Endothelial cell of umbilical vein (primary cell): ENCODE results near the gene NPVF. TPM values are rescaled to one million over a fixed set of nuclear protein-coding genes. Genes with fewer than 3 reads are reported as not detected.

Experiments
- BruUV-seq: library from RNA; stranded (reverse); fragments of 400-500 nt; replicated peaks from 2 replicates; lab custom pipeline; 2021; lab: Mats Ljungman, UMichigan
- CTCF ChIA-PET: fragments of 300-600, 350-600 bp; sonication (Branson Sonifier 250); formaldehyde crosslinking; loops from one replicate; lab custom pipeline; 2021; ENCODE audit warnings: antibody characterized with exemption, inconsistent platforms; lab: Charles Lee
- POLR2A ChIA-PET: fragments of 300-600, 350-600 bp; sonication (Branson Sonifier 250); formaldehyde crosslinking; loops from one replicate; lab custom pipeline; 2021; ENCODE audit warnings: antibody characterized with exemption, inconsistent platforms; lab: Charles Lee
- DNase-seq: peaks from one replicate; pipeline ENCODE4 v3.0.0-alpha.2; 2011; ENCODE audit warnings: low read depth, low spot score
- FAIRE-seq: peaks from 2 replicates; lab custom pipeline; 2011; peaks lifted over from hg19 to GRCh38; lab: Jason Lieb, UNC
- H2AFZ ChIP-seq: 2 replicates; pipeline ENCODE4 v1.6.0; 2012; ENCODE audit warnings: low read depth, low read length, control low read depth, inconsistent platforms
- H3K27ac ChIP-seq: 2 replicates; pipeline ENCODE4 v1.5.1; 2011; ENCODE audit warnings: low read depth, mild to moderate bottlenecking, control low read depth, low read length, moderate library complexity; ENCODE audit not compliant: insufficient read depth
- H3K27me3 ChIP-seq, 2 experiments: 2 replicates each; pipeline versions ENCODE4 v1.6.0 to v1.6.1; 2011; ENCODE audit warnings: low read length in 2 of 2, mixed read lengths in 1 of 2; ENCODE audit not compliant: control insufficient read depth in 2 of 2, insufficient read depth in 2 of 2
- H3K36me3 ChIP-seq, 2 experiments: 2 replicates in 1 of 2; 3 replicates in 1 of 2; pipeline ENCODE4 v1.5.1; 2011; ENCODE audit warnings: low read length in 2 of 2, mild to moderate bottlenecking in 1 of 2, moderate library complexity in 1 of 2; ENCODE audit not compliant: control insufficient read depth in 2 of 2, insufficient read depth in 2 of 2; ENCODE audit errors: extremely low read depth in 1 of 2
- H3K4me1 ChIP-seq: 3 replicates; pipeline ENCODE4 v1.5.1; 2011; ENCODE audit warnings: mild to moderate bottlenecking, low read length; ENCODE audit not compliant: control insufficient read depth, insufficient read depth; ENCODE audit errors: extremely low read depth
- H3K4me2 ChIP-seq: 2 replicates; pipeline ENCODE4 v1.6.1; 2011; ENCODE audit warnings: low read length, control low read depth, mixed read lengths; ENCODE audit not compliant: insufficient read depth
- H3K4me3 ChIP-seq, 3 experiments: fragments of 200-600 bp in 1 of 3; sonication (generic), shearing (Covaris generic) in 1 of 3; replicated peaks in 1 of 3; 2 replicates each; pipeline ENCODE4 v1.5.1; 2011 to 2016; ENCODE audit warnings: control low read depth in 3 of 3, low read length in 3 of 3, mild to moderate bottlenecking in 2 of 3, inconsistent platforms in 1 of 3, low read depth in 1 of 3, moderate library complexity in 1 of 3; ENCODE audit not compliant: insufficient read depth in 1 of 3
- H3K79me2 ChIP-seq: 2 replicates; pipeline ENCODE4 v1.6.0; 2012; ENCODE audit warnings: low read length, inconsistent platforms; ENCODE audit not compliant: control insufficient read depth, insufficient read depth
- H3K9ac ChIP-seq: replicated peaks from 2 replicates; pipeline ENCODE3; 2011; ENCODE audit warnings: low read length, control low read depth; ENCODE audit not compliant: insufficient read depth; ENCODE audit errors: extremely low read depth
- H3K9me1 ChIP-seq: replicated peaks from 3 replicates; pipeline ENCODE4 v1.6.0; 2011; ENCODE audit warnings: mild to moderate bottlenecking, low read length; ENCODE audit not compliant: control insufficient read depth, insufficient read depth; ENCODE audit errors: extremely low read depth
- H3K9me3 ChIP-seq: replicated peaks from 2 replicates; pipeline ENCODE4 v1.5.1; 2012; ENCODE audit warnings: low read length, inconsistent platforms; ENCODE audit not compliant: control insufficient read depth, insufficient read depth
- H4K20me1 ChIP-seq: replicated peaks from 2 replicates; pipeline ENCODE3; 2011; ENCODE audit warnings: mild to moderate bottlenecking, low read length; ENCODE audit not compliant: control insufficient read depth, insufficient read depth; ENCODE audit errors: extremely low read depth
- EZH2 ChIP-seq: IDR thresholded peaks from 2 replicates; pipeline ENCODE4 v1.6.1; 2012; ENCODE audit warnings: borderline replicate concordance, low read depth, mild to moderate bottlenecking, moderate library complexity, low read length, inconsistent platforms; ENCODE audit not compliant: severe bottlenecking
- FOS ChIP-seq: IDR thresholded peaks from 2 replicates; pipeline ENCODE4 v1.6.1; 2011; ENCODE audit warnings: mild to moderate bottlenecking, low read length, moderate library complexity, borderline replicate concordance; ENCODE audit not compliant: insufficient read depth
- GATA2 ChIP-seq: IDR thresholded peaks from 2 replicates; pipeline ENCODE4 v1.7.0; 2011; ENCODE audit warnings: low read depth, mild to moderate bottlenecking, moderate library complexity, mixed read lengths, low read length; ENCODE audit not compliant: insufficient read length, insufficient read depth
- JUN ChIP-seq: IDR thresholded peaks from 2 replicates; pipeline ENCODE4 v1.6.1; 2011; ENCODE audit warnings: borderline replicate concordance, low read depth; ENCODE audit not compliant: insufficient read length, insufficient read depth
- MYC ChIP-seq: IDR thresholded peaks from one replicate; pipeline ENCODE4 v1.6.1; 2011; ENCODE audit warnings: mild to moderate bottlenecking, low read depth, low read length
- POLR2A ChIP-seq: IDR thresholded peaks from 2 replicates; pipeline ENCODE4 v1.6.1; 2012; ENCODE audit warnings: low read depth, mild to moderate bottlenecking, control low read depth, low read length
- POLR2AphosphoS5 ChIP-seq: IDR thresholded peaks from 2 replicates; pipeline ENCODE4 v1.6.1; 2012; ENCODE audit warnings: low read depth, mild to moderate bottlenecking, control low read depth, low read length, moderate library complexity; ENCODE audit not compliant: insufficient read depth
- dilution Hi-C: fragments of 300-500 bp; cut with MboI; formaldehyde crosslinking; loops from one replicate; pipeline ENCODE4 v1.15.0; 2019; ENCODE audit warnings: low sequenced_read_pairs; ENCODE audit not compliant: extremely low pct_ligation_motif_present
- intact Hi-C: fragments of 100-400 bp; cut with micrococcal nuclease; formaldehyde crosslinking; loops from one replicate; pipeline ENCODE4 v1.10.0; 2022
- polyA plus RNA-seq, 4 experiments: library from polyadenylated mRNA; depleted of rRNA in 3 of 4; stranded (reverse) in 3 of 4; unstranded in 1 of 4; fragments of >200 nt; gene quantifications; 2 replicates each; pipeline versions ENCODE4 v1.2.1 to v1.2.3, GENCODE V29; 2011 to 2012; ENCODE audit warnings: missing spikeins in 1 of 4
- total RNA-seq: library from RNA; stranded (reverse); gene quantifications from 2 replicates; pipeline ENCODE4 v1.2.3, GENCODE V29; 2021
- TF ChIP-seq, protein P1 (sequence below), 2 donors: IDR thresholded peaks; 1 replicate in 1 of 2; 2 replicates in 1 of 2; pipeline ENCODE4 v1.5.1; 2011; ENCODE audit warnings: low read length in 2 of 2, mild to moderate bottlenecking in 2 of 2, moderate library complexity in 2 of 2, control low read depth in 1 of 2, inconsistent platforms in 1 of 2, low read depth in 1 of 2; ENCODE audit not compliant: insufficient read depth in 1 of 2; ENCODE audit errors: extremely low read depth in 1 of 2
- TF ChIP-seq, protein P2 (sequence below): IDR thresholded peaks from 2 replicates; pipeline ENCODE4 v1.6.1; 2011; ENCODE audit not compliant: insufficient read depth, insufficient read length

Gene NPVF
- total and polyA plus RNA-seq, 2 donors (not counting 3 experiments of a cell fraction or from before 2014, with no cell fraction given) = not detected

DNA sequence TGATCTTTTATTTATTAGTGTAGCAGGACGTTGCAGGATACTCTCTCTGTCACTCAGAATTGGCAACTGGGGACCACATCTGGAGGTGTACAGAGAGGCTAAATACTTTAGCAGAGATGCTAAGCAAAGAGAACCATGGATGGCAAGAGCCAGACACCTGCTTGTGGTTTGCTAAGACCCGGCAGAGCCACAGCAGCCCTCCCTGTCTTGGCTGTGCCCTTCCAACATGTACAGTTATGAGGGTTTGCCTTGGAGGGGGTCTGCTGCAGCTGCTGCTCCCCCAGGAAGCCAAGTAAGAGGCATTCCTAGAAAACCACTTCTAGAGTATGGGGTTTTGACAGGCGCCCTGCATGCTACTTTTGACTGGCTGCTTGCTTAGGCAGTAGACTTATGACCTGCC, 5.1 kb downstream of the NPVF start:
- CTCF ChIA-PET = no interaction called here
- no peak for DNase-seq
- FAIRE-seq = no peak
- H3K9me3 ChIP-seq = no peaks in the 10 kb centered on the region
- no peak overlapping the region for H2AFZ ChIP-seq
- no peak overlapping the region for H3K4me2 ChIP-seq
- H3K4me1 ChIP-seq = no peaks in the 10 kb centered on the region
- no peak overlapping the region for H3K4me3 ChIP-seq
- H3K9ac ChIP-seq = no peak overlapping the region
- H3K9me1 ChIP-seq = no peaks in the 10 kb centered on the region
- dilution Hi-C loops = no loop called here
- H3K36me3 ChIP-seq = no peaks in the 10 kb centered on the region
- H4K20me1 ChIP-seq = no peaks in the 10 kb centered on the region
- BruUV-seq = no TSS peak
- peaks cover 0 to 2% of the 10 kb centered on the region in 2 experiments for H3K27me3 ChIP-seq
- no peak overlapping the region for H3K27ac ChIP-seq
- no peak for TF ChIP-seq EZH2
- TF ChIP-seq, protein P1, sequence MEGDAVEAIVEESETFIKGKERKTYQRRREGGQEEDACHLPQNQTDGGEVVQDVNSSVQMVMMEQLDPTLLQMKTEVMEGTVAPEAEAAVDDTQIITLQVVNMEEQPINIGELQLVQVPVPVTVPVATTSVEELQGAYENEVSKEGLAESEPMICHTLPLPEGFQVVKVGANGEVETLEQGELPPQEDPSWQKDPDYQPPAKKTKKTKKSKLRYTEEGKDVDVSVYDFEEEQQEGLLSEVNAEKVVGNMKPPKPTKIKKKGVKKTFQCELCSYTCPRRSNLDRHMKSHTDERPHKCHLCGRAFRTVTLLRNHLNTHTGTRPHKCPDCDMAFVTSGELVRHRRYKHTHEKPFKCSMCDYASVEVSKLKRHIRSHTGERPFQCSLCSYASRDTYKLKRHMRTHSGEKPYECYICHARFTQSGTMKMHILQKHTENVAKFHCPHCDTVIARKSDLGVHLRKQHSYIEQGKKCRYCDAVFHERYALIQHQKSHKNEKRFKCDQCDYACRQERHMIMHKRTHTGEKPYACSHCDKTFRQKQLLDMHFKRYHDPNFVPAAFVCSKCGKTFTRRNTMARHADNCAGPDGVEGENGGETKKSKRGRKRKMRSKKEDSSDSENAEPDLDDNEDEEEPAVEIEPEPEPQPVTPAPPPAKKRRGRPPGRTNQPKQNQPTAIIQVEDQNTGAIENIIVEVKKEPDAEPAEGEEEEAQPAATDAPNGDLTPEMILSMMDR (IDR thresholded peaks at IDR 0.05; ENCODE audit: extremely low read depth in 1 of 2, insufficient read depth in 1 of 2, low read depth in 1 of 2, low read length in 2 of 2) = no peak
- TF ChIP-seq GATA2 = no peak
- intact Hi-C loops = no loop called here
- no peaks in the 10 kb centered on the region for H3K79me2 ChIP-seq
- POLR2A ChIA-PET = no interaction called here

- ChIA-PET CTCF (no interaction called here), POLR2A (no interaction called here)
- Histone ChIP-seq H3K4me1 (no peaks in the 10 kb centered on the region), H3K27ac (no peak overlapping the region), H3K36me3 (no peaks in the 10 kb centered on the region), H2AFZ (no peak overlapping the region), H4K20me1 (no peaks in the 10 kb centered on the region), H3K4me2 (no peak overlapping the region), H3K9me1 (no peaks in the 10 kb centered on the region), H3K4me3 (no peak overlapping the region), H3K27me3 (peaks cover under 1 to 2% of the 10 kb centered on the region in 2 experiments), H3K9ac (no peak overlapping the region), H3K9me3 (no peaks in the 10 kb centered on the region), H3K79me2 (no peaks in the 10 kb centered on the region)
- no TSS peak for BruUV-seq
- DNase-seq (no peak), FAIRE-seq (no peak)
- TF ChIP-seq GATA2 (no peak), MYC (no peak), POLR2A (no peak), FOS (no peak), EZH2 (no peak), JUN (no peak), POLR2AphosphoS5 (no peak)
- TF ChIP-seq, protein P2, sequence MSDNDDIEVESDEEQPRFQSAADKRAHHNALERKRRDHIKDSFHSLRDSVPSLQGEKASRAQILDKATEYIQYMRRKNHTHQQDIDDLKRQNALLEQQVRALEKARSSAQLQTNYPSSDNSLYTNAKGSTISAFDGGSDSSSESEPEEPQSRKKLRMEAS = no peak
- TF ChIP-seq, protein P1 (IDR thresholded peaks at IDR 0.05; ENCODE audit: extremely low read depth in 1 of 2, insufficient read depth in 1 of 2, low read depth in 1 of 2, low read length in 2 of 2) = no peak
- intact Hi-C loops = no loop called here
- dilution Hi-C loops = no loop called here
Measured at GRCh38 chr7:25222666-25223065, 5.6 kb downstream of the NPVF start.
